GM23338 (cell line): ENCODE results near the gene FARSB. TPM values are rescaled to one million over a fixed set of nuclear protein-coding genes. Genes with fewer than 3 reads are reported as not detected.

Source experiments
- CREB1 ChIP-seq: fragments of 250-450 bp; sonication (Bioruptor Pico); IDR thresholded peaks from 2 replicates; pipeline ENCODE4 v1.5.0; 2020; ENCODE audit warnings: low read depth, mild to moderate bottlenecking, moderate library complexity
- ETS1 ChIP-seq: IDR thresholded peaks from 2 replicates; pipeline ENCODE4 v1.6.1; 2016; ENCODE audit warnings: antibody characterized with exemption
- EZH2phosphoT487 ChIP-seq: fragments of 200-600 bp; sonication (generic); IDR thresholded peaks from one replicate; pipeline ENCODE4 v1.8.1; 2018; ENCODE audit warnings: antibody characterized with exemption; ENCODE audit not compliant: unreplicated experiment
- JUNB ChIP-seq: IDR thresholded peaks from one replicate; pipeline ENCODE4 v1.6.1; 2016; ENCODE audit warnings: antibody characterized with exemption; ENCODE audit not compliant: unreplicated experiment
- NANOG ChIP-seq: IDR thresholded peaks from 2 replicates; pipeline ENCODE4 v1.6.1; 2016; ENCODE audit warnings: antibody characterized with exemption, borderline replicate concordance
- POLR2AphosphoS5 ChIP-seq: IDR thresholded peaks from 2 replicates; pipeline ENCODE4 v1.6.1; 2016; ENCODE audit warnings: antibody characterized with exemption, low read depth
- REST ChIP-seq: IDR thresholded peaks from one replicate; pipeline ENCODE4 v1.6.1; 2018; ENCODE audit warnings: antibody characterized with exemption; ENCODE audit not compliant: unreplicated experiment
- ZNF462 ChIP-seq: fragments of 250-450 bp; sonication (Bioruptor Pico); IDR thresholded peaks from 2 replicates; pipeline ENCODE4 v1.5.0; 2020; ENCODE audit warnings: mild to moderate bottlenecking, moderate library complexity
- polyA plus RNA-seq: library from polyadenylated mRNA; unstranded; fragments of >200 nt; fragmentation: Nextera tagmentation; extraction: Ambion mirVana; gene quantifications from 2 replicates; pipeline ENCODE4 v1.2.1, GENCODE V29; 2016
- total RNA-seq: library from RNA; depleted of rRNA; stranded (reverse); fragments of >200 nt; shearing (Covaris generic); gene quantifications from 2 replicates; pipeline ENCODE4 v1.2.3, GENCODE V29; 2014

Gene FARSB
- total and polyA plus RNA-seq, 2 experiments from 2014 or later: 32.5 to 40.0 TPM

GRCh38 chr2:222547083-222547482 is 108.8 kb downstream of the FARSB start (continued):
- TF ChIP-seq ZNF462 (CRISPR knock-in tag) (no peak), JUNB (no peak), ETS1 (no peak), CREB1 (CRISPR knock-in tag) (no peak), NANOG (no peak), REST (no peak), EZH2phosphoT487 (no peak), POLR2AphosphoS5 (no peak)
